Measurements from ENCODE around the gene DENND1C. TPM values are rescaled to one million over a fixed set of nuclear protein-coding genes. Genes with fewer than 3 reads are reported as not detected.

Gene DENND1C
- total and polyA plus RNA-seq, 2 donors from 2014 or later: 2.6 to 8.2 TPM

DNA sequence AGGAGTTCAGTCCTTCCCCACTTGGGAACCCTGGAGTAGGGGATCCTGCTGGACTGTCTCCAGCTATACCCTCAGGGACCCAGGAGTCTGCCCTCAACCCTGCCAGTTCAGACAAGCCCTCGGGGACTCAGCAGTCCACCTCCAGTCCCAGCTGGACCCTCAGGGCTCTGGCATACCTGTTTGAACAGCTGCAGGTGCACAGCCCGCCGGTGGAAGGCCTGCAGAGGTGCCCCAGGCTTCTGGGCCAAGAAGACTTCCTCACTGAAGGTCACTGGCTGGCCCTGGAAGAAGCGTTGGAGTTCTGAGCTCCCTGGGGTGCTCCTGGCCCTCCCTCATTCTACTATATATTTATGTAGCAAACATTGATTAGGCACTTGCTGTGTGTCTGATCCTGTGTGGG is 8.9 kb downstream of the DENND1C start:
- DNase-seq (no peak), FAIRE-seq (no peak)
- H3K36me3 ChIP-seq (ENCODE audit: control insufficient read depth in 2 of 3, insufficient read depth in 3 of 3, low read length in 3 of 3): peaks cover 0 to 4% (median 0%) of the 10 kb centered on the region in 3 donors
- peaks cover 2% of the 10 kb centered on the region for H3K27me3 ChIP-seq (ENCODE audit: control insufficient read depth, insufficient read depth, low read length)
- TF ChIP-seq, protein P1, sequence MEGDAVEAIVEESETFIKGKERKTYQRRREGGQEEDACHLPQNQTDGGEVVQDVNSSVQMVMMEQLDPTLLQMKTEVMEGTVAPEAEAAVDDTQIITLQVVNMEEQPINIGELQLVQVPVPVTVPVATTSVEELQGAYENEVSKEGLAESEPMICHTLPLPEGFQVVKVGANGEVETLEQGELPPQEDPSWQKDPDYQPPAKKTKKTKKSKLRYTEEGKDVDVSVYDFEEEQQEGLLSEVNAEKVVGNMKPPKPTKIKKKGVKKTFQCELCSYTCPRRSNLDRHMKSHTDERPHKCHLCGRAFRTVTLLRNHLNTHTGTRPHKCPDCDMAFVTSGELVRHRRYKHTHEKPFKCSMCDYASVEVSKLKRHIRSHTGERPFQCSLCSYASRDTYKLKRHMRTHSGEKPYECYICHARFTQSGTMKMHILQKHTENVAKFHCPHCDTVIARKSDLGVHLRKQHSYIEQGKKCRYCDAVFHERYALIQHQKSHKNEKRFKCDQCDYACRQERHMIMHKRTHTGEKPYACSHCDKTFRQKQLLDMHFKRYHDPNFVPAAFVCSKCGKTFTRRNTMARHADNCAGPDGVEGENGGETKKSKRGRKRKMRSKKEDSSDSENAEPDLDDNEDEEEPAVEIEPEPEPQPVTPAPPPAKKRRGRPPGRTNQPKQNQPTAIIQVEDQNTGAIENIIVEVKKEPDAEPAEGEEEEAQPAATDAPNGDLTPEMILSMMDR (IDR thresholded peaks at IDR 0.05; ENCODE audit: borderline replicate concordance, extremely low read depth, insufficient read depth): no peak
- no peaks in the 10 kb centered on the region for H3K9me3 ChIP-seq (ENCODE audit: control insufficient read depth in 2 of 3, insufficient read depth in 1 of 3, low read length in 3 of 3)
- no peak overlapping the region for H3K9ac ChIP-seq (ENCODE audit: low read length in 3 of 3)
- peaks cover 0 to 4% (median 0%) of the 10 kb centered on the region in 3 donors for H3K4me1 ChIP-seq (ENCODE audit: control insufficient read depth in 2 of 3, insufficient read depth in 2 of 3, low read depth in 1 of 3, low read length in 3 of 3)
- intact Hi-C loops (cut with DNase I): no loop called here
- H3K27ac ChIP-seq (ENCODE audit: low read depth in 2 of 2, low read length in 2 of 2): no peak overlapping the region
- no peak overlapping the region for H3K4me3 ChIP-seq (ENCODE audit: low read length in 3 of 3)

GRCh38 chr19:6471076-6471475 is 10.5 kb downstream of the DENND1C start:
- FAIRE-seq (no peak), DNase-seq (no peak)
- H3K27ac ChIP-seq (ENCODE audit: low read depth in 2 of 2, low read length in 2 of 2): no peak overlapping the region
- H3K4me1 ChIP-seq (ENCODE audit: control insufficient read depth in 2 of 3, insufficient read depth in 2 of 3, low read depth in 1 of 3, low read length in 3 of 3): peaks cover 0 to 3% (median 0%) of the 10 kb centered on the region in 3 donors
- H3K36me3 ChIP-seq (ENCODE audit: control insufficient read depth in 2 of 3, insufficient read depth in 3 of 3, low read length in 3 of 3): peaks cover 0 to 8% (median 5%) of the 10 kb centered on the region in 3 donors
- no peaks in the 10 kb centered on the region for H3K9me3 ChIP-seq (ENCODE audit: control insufficient read depth in 2 of 3, insufficient read depth in 1 of 3, low read length in 3 of 3)
- H3K4me3 ChIP-seq (ENCODE audit: low read length in 3 of 3): no peak overlapping the region
- TF ChIP-seq, protein P1 (IDR thresholded peaks at IDR 0.05; ENCODE audit: borderline replicate concordance, extremely low read depth, insufficient read depth): no peak
- peaks cover 2% of the 10 kb centered on the region for H3K27me3 ChIP-seq (ENCODE audit: control insufficient read depth, insufficient read depth, low read length)
- no peak overlapping the region for H3K9ac ChIP-seq (ENCODE audit: low read length in 3 of 3)
- intact Hi-C loops (cut with DNase I): no loop called here

- FAIRE-seq (no peak), DNase-seq (no peak)
These were observed 11.4 kb downstream of the DENND1C start for GRCh38 chr19:6470173-6470572.

More at GRCh38 chr19:6470173-6470572, 11.4 kb downstream of the DENND1C start:
- Histone ChIP-seq H3K9me3 (ENCODE audit: control insufficient read depth in 2 of 3, insufficient read depth in 1 of 3, low read length in 3 of 3) (no peaks in the 10 kb centered on the region), H3K4me1 (ENCODE audit: control insufficient read depth in 2 of 3, insufficient read depth in 2 of 3, low read depth in 1 of 3, low read length in 3 of 3) (peaks cover 0 to 4% (median 0%) of the 10 kb centered on the region in 3 donors), H3K27me3 (ENCODE audit: control insufficient read depth, insufficient read depth, low read length) (no peaks in the 10 kb centered on the region), H3K4me3 (ENCODE audit: low read length in 3 of 3) (no peak overlapping the region), H3K9ac (ENCODE audit: low read length in 3 of 3) (no peak overlapping the region), H3K27ac (ENCODE audit: low read depth in 2 of 2, low read length in 2 of 2) (no peak overlapping the region), H3K36me3 (ENCODE audit: control insufficient read depth in 2 of 3, insufficient read depth in 3 of 3, low read length in 3 of 3) (peaks cover 0 to 8% (median 5%) of the 10 kb centered on the region in 3 donors)
- TF ChIP-seq, protein P1 (IDR thresholded peaks at IDR 0.05; ENCODE audit: borderline replicate concordance, extremely low read depth, insufficient read depth): no peak
- intact Hi-C loops (cut with DNase I): no loop called here
